ENCODE measurements around the gene GPAT3.

- no peak for TF ChIP-seq CTCF (conservative IDR thresholded peaks at IDR 0.05; ENCODE audit: low read depth in 2 of 2)
- TF ChIP-seq POLR2AphosphoS5 (IDR thresholded peaks at IDR 0.05; ENCODE audit: low read depth): no peak
- TF ChIP-seq JUNB (IDR thresholded peaks at IDR 0.05; ENCODE audit: unreplicated experiment): no peak
- no peak for TF ChIP-seq EZH2 (IDR thresholded peaks at IDR 0.05; ENCODE audit: low read depth, unreplicated experiment)
- TF ChIP-seq STAT1 (IDR thresholded peaks at IDR 0.05; ENCODE audit: unreplicated experiment): no peak
- TF ChIP-seq ZNF331 (CRISPR knock-in tag; IDR thresholded peaks at IDR 0.05; ENCODE audit: low read depth): no peak
- no peak for TF ChIP-seq ZNF462 (CRISPR knock-in tag; IDR thresholded peaks at IDR 0.05)
- TF ChIP-seq EZH2phosphoT487 (IDR thresholded peaks at IDR 0.05; ENCODE audit: unreplicated experiment): no peak
- no peak for TF ChIP-seq ETS1 (IDR thresholded peaks at IDR 0.05)
- TF ChIP-seq NANOG (IDR thresholded peaks at IDR 0.05; ENCODE audit: borderline replicate concordance): no peak
These were observed 74.8 kb downstream of the GPAT3 start for GRCh38 chr4:83610729-83611128.

Measured in GM23338 (cell line).